ENCODE data around the gene ADCYAP1. TPM values are rescaled to one million over a fixed set of nuclear protein-coding genes. Genes with fewer than 3 reads are reported as not detected.

ADCYAP1 gene
- total RNA-seq, 1 experiment from 2014 or later, result not detected

DNA sequence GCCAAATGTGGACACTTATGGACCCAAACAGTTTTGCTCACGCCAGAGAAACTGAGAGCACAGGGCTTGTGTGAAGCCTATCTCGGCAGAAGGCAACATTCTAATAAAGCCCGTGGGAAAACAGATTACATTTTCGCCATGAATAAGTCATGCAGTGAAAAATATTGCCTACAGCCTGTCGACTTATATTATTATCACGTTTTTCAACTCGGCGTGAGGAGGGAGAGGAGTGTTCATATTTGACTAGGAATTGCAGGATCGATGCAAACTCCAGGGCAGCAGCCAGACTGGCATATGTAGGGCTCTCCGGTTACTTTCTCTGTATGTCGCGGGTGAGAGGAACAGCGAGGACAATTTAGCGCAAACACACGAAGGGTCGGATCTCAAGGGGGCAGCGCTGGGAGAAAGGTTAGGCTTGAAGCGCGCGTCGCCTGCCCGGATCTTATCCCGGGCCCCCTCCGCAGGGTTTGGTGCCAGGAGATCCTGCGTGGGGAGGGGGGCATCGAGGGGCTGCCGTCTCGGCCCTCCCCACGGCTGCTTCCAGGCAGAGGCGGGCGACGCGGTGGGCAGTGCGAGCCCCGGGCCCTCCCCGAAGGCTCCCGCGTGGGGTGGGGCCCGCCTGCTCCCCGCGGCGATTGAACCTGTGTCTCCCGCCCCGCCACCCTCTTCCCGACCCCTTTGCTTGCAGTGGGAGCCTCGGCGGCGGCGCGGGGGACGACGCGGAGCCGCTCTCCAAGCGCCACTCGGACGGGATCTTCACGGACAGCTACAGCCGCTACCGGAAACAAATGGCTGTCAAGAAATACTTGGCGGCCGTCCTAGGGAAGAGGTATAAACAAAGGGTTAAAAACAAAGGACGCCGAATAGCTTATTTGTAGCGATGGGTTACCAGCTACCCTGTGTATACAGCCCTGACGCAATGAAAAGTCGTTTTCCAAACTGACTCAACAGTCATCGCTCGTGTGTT lies 4.4 kb downstream of the ADCYAP1 start:
- Histone ChIP-seq H3K14ac (ENCODE audit: insufficient read depth, low read length) (no peak overlapping the region), H3K4ac (ENCODE audit: low read depth, low read length) (no peak overlapping the region), H2BK12ac (ENCODE audit: insufficient read length, low read depth, low read length) (no peak overlapping the region), H3K23me2 (ENCODE audit: insufficient read length, low read depth, low read length, poor library complexity, severe bottlenecking) (peaks cover 33% of the 10 kb centered on the region), H3K56ac (ENCODE audit: insufficient read length, low read depth, low read length) (no peak overlapping the region), H3T11ph (ENCODE audit: low read length) (no peak overlapping the region), H3K79me2 (ENCODE audit: insufficient read depth, low read length) (no peaks in the 10 kb centered on the region), H4K8ac (replicated peaks; ENCODE audit: insufficient read length, low read depth, low read length) (no peak overlapping the region), H3K4me2 (ENCODE audit: insufficient read depth, insufficient read length, low read length) (peak overlapping the region; percentile 93), H3K27ac (ENCODE audit: insufficient read length, low read depth, low read length) (no peak overlapping the region), H4K91ac (ENCODE audit: insufficient read length, low read depth, low read length) (no peak overlapping the region), H4K20me1 (ENCODE audit: control insufficient read depth, insufficient read depth, insufficient read length) (no peaks in the 10 kb centered on the region), H3K9ac (ENCODE audit: extremely low read depth, insufficient read length, low read length) (no peak overlapping the region), H3K18ac (ENCODE audit: insufficient read length, low read depth, low read length) (no peak overlapping the region), H2BK120ac (ENCODE audit: low read depth, low read length, poor library complexity, severe bottlenecking) (no peak overlapping the region), H2AK5ac (ENCODE audit: insufficient read length, low read length) (no peak overlapping the region), H3K23ac (ENCODE audit: insufficient read length, low read depth, low read length) (no peak overlapping the region), H3K79me1 (ENCODE audit: insufficient read depth, low read depth, low read length, poor library complexity, severe bottlenecking) (no peaks in the 10 kb centered on the region), H4K5ac (ENCODE audit: insufficient read length, low read depth, low read length) (no peak overlapping the region), H2BK20ac (ENCODE audit: low read depth, low read length, poor library complexity, severe bottlenecking) (no peak overlapping the region), H3K9me3 (ENCODE audit: control insufficient read depth, low read depth, low read length) (no peaks in the 10 kb centered on the region), H2BK5ac (ENCODE audit: insufficient read length, low read length) (no peak overlapping the region), H3K4me1 (ENCODE audit: insufficient read depth, low read length) (no peaks in the 10 kb centered on the region), H3K27me3 (ENCODE audit: insufficient read depth, low read length) (peaks cover 73% of the 10 kb centered on the region), H2BK15ac (ENCODE audit: low read depth, low read length) (no peak overlapping the region), H2AFZ (ENCODE audit: low read length) (no peak overlapping the region)
- peak; percentile 36 for DNase-seq
- H3K27me3 Mint-ChIP-seq (ENCODE audit: low read depth), result peaks cover 99% of the 10 kb centered on the region
- TF ChIP-seq, protein P1, sequence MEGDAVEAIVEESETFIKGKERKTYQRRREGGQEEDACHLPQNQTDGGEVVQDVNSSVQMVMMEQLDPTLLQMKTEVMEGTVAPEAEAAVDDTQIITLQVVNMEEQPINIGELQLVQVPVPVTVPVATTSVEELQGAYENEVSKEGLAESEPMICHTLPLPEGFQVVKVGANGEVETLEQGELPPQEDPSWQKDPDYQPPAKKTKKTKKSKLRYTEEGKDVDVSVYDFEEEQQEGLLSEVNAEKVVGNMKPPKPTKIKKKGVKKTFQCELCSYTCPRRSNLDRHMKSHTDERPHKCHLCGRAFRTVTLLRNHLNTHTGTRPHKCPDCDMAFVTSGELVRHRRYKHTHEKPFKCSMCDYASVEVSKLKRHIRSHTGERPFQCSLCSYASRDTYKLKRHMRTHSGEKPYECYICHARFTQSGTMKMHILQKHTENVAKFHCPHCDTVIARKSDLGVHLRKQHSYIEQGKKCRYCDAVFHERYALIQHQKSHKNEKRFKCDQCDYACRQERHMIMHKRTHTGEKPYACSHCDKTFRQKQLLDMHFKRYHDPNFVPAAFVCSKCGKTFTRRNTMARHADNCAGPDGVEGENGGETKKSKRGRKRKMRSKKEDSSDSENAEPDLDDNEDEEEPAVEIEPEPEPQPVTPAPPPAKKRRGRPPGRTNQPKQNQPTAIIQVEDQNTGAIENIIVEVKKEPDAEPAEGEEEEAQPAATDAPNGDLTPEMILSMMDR (conservative IDR thresholded peaks at IDR 0.05), result no peak
- H3K9me3 Mint-ChIP-seq, result peaks cover 0 to 3% of the 10 kb centered on the region in 2 experiments; a peak in 3 of 5 replicates
- H3K36me3 Mint-ChIP-seq (ENCODE audit: insufficient read depth in 1 of 3, low read depth in 3 of 3), result no peaks in the 10 kb centered on the region; a peak in 1 of 7 replicates
- peak overlapping the region; percentile 50 to 75 for H3K4me3 Mint-ChIP-seq
- no peak overlapping the region; a peak in 1 of 7 replicates for H3K27ac Mint-ChIP-seq
- H3K4me1 Mint-ChIP-seq, result peaks cover 26 to 35% of the 10 kb centered on the region in 2 experiments
- no CpG with 5 or more reads among the region's 69 CpGs for WGBS (ENCODE audit: extremely low coverage, insufficient read length, low lambda C conversion rate)
